IMR-90 (cell line): ENCODE results near the gene OPHN1. TPM values are rescaled to one million over a fixed set of nuclear protein-coding genes. Genes with fewer than 3 reads are reported as not detected.

ENCODE experiments used
- ATAC-seq: fragments of 200-7000 bp; cut with Tn5 transposase; 2 replicates; pipeline ENCODE4 v1.9.1; 2020; ENCODE audit warnings: low read depth, mild to moderate bottlenecking, moderate library complexity
- BruUV-seq: library from RNA; stranded (reverse); fragments of 400-500 nt; replicated peaks from 2 replicates; lab custom pipeline; 2021; lab: Mats Ljungman, UMichigan
- CTCF ChIA-PET: fragments of 300-600 bp; formaldehyde crosslinking; extraction: SDS; loops from one replicate; lab custom pipeline; 2021; ENCODE audit warnings: antibody characterized with exemption; lab: Yijun Ruan, JAX
- POLR2A ChIA-PET: fragments of 300-600 bp; sonication (Branson Sonifier 250); formaldehyde crosslinking; loops from one replicate; lab custom pipeline; 2022; ENCODE audit warnings: antibody characterized with exemption; ENCODE audit not compliant: unreplicated experiment; lab: Charles Lee
- DNase-seq: peaks from one replicate; pipeline ENCODE4 v3.0.0; 2013
- H2AFZ ChIP-seq: replicated peaks from 2 replicates; pipeline ENCODE3; 2013; ENCODE audit warnings: low read length, mild to moderate bottlenecking; ENCODE audit not compliant: poor library complexity
- H2AK5ac ChIP-seq: 2 replicates; pipeline ENCODE4 v1.6.1; 2013; ENCODE audit warnings: low read depth, low read length, inconsistent platforms
- H2AK9ac ChIP-seq: replicated peaks from 2 replicates; pipeline ENCODE3; 2013; ENCODE audit warnings: mild to moderate bottlenecking, low read depth, low read length, moderate library complexity; ENCODE audit not compliant: poor library complexity
- H2BK120ac ChIP-seq: 2 replicates; pipeline ENCODE4 v1.6.1; 2013; ENCODE audit warnings: low read depth, low read length, inconsistent platforms
- H2BK15ac ChIP-seq: 3 replicates; pipeline ENCODE4 v1.6.1; 2013; ENCODE audit warnings: low read depth, low read length, inconsistent platforms
- H2BK20ac ChIP-seq: 2 replicates; pipeline ENCODE4 v1.6.1; 2013; ENCODE audit warnings: low read depth, mild to moderate bottlenecking, inconsistent platforms, low read length, moderate library complexity
- H2BK5ac ChIP-seq: 2 replicates; pipeline ENCODE4 v1.6.1; 2013; ENCODE audit warnings: mild to moderate bottlenecking, low read depth, low read length, inconsistent platforms; ENCODE audit not compliant: poor library complexity, severe bottlenecking
- H3K14ac ChIP-seq: replicated peaks from 2 replicates; pipeline ENCODE4 v1.6.1; 2013; ENCODE audit warnings: low read depth, low read length, inconsistent platforms
- H3K18ac ChIP-seq: 2 replicates; pipeline ENCODE4 v1.6.1; 2013; ENCODE audit warnings: low read depth, low read length, control low read depth
- H3K23ac ChIP-seq: 2 replicates; pipeline ENCODE4 v1.6.1; 2013; ENCODE audit warnings: low read depth, low read length, inconsistent platforms
- H3K27ac ChIP-seq: 2 replicates; pipeline ENCODE4 v1.5.1; 2013; ENCODE audit warnings: mild to moderate bottlenecking, control low read depth, low read length; ENCODE audit not compliant: insufficient read depth
- H3K27me3 ChIP-seq: 2 replicates; pipeline ENCODE4 v1.6.1; 2013; ENCODE audit warnings: low read length; ENCODE audit not compliant: control insufficient read depth, insufficient read depth
- H3K36me3 ChIP-seq: 2 replicates; pipeline ENCODE4 v1.6.1; 2013; ENCODE audit warnings: low read length, mixed read lengths; ENCODE audit not compliant: control insufficient read depth, insufficient read depth
- H3K4ac ChIP-seq: 2 replicates; pipeline ENCODE4 v1.6.1; 2013; ENCODE audit warnings: low read depth, low read length, inconsistent platforms
- H3K4me1 ChIP-seq: 2 replicates; pipeline ENCODE4 v1.6.1; 2013; ENCODE audit warnings: low read length, mixed read lengths; ENCODE audit not compliant: control insufficient read depth, insufficient read depth
- H3K4me2 ChIP-seq: 2 replicates; pipeline ENCODE4 v1.6.1; 2013; ENCODE audit warnings: low read depth, mild to moderate bottlenecking, control low read depth, low read length, moderate library complexity
- H3K4me3 ChIP-seq: 2 replicates; pipeline ENCODE4 v1.5.1; 2013; ENCODE audit warnings: low read depth, mild to moderate bottlenecking, control low read depth, low read length, moderate library complexity; ENCODE audit not compliant: insufficient read depth
- H3K56ac ChIP-seq: 2 replicates; pipeline ENCODE4 v1.6.1; 2013; ENCODE audit warnings: low read length, inconsistent platforms; ENCODE audit not compliant: insufficient read depth; ENCODE audit errors: extremely low read depth
- H3K79me1 ChIP-seq, 2 experiments: 2 replicates each; pipeline ENCODE4 v1.6.1; 2013; ENCODE audit warnings: low read length in 2 of 2, inconsistent platforms in 1 of 2, low read depth in 1 of 2
- H3K9ac ChIP-seq: 2 replicates; pipeline ENCODE4 v1.6.1; 2013; ENCODE audit warnings: low read depth, low read length, control low read depth
- H3K9me1 ChIP-seq: 2 replicates; pipeline ENCODE4 v1.6.1; 2013; ENCODE audit warnings: low read length, inconsistent platforms; ENCODE audit not compliant: insufficient read depth
- H3K9me3 ChIP-seq: 2 replicates; pipeline ENCODE4 v1.6.1; 2013; ENCODE audit warnings: low read length; ENCODE audit not compliant: control insufficient read depth, insufficient read depth
- H4K20me1 ChIP-seq: 2 replicates; pipeline ENCODE4 v1.6.1; 2013; ENCODE audit warnings: low read length, inconsistent platforms; ENCODE audit not compliant: insufficient read depth
- H4K5ac ChIP-seq: 2 replicates; pipeline ENCODE4 v1.6.1; 2013; ENCODE audit warnings: mild to moderate bottlenecking, low read depth, low read length, control low read depth
- H4K8ac ChIP-seq, 2 experiments: 2 replicates each; pipeline ENCODE4 v1.6.1; 2013; ENCODE audit warnings: low read depth in 2 of 2, low read length in 2 of 2, control low read depth in 1 of 2, inconsistent platforms in 1 of 2
- H4K91ac ChIP-seq: 2 replicates; pipeline ENCODE4 v1.6.1; 2013; ENCODE audit warnings: low read depth, low read length, inconsistent platforms; ENCODE audit not compliant: insufficient read depth
- BHLHE40 ChIP-seq: fragments of 150-350 bp; IDR thresholded peaks from 2 replicates; pipeline ENCODE4 v1.6.1; 2016; ENCODE audit warnings: mild to moderate bottlenecking, low read depth, low read length
- CTCF ChIP-seq: conservative IDR thresholded peaks from 2 replicates; pipeline ENCODE4 v1.5.1; 2012; ENCODE audit warnings: mild to moderate bottlenecking, low read depth, low read length, improper control_type of control experiment
- MAZ ChIP-seq: IDR thresholded peaks from 2 replicates; pipeline ENCODE4 v1.6.1; 2012; ENCODE audit warnings: low read depth, mild to moderate bottlenecking, low read length, improper control_type of control experiment, moderate library complexity, borderline replicate concordance
- POLR2A ChIP-seq: IDR thresholded peaks from 2 replicates; pipeline ENCODE4 v1.6.1; 2012; ENCODE audit warnings: mild to moderate bottlenecking, low read depth, low read length
- RAD21 ChIP-seq: IDR thresholded peaks from 2 replicates; pipeline ENCODE4 v1.6.1; 2012; ENCODE audit warnings: low read length, improper control_type of control experiment
- RFX5 ChIP-seq: IDR thresholded peaks from 2 replicates; pipeline ENCODE4 v1.8.0; 2012; ENCODE audit warnings: low read depth, mild to moderate bottlenecking, low read length, moderate library complexity
- SMC3 ChIP-seq: fragments of 150-350 bp; IDR thresholded peaks from 2 replicates; pipeline ENCODE4 v1.6.1; 2016; ENCODE audit warnings: low read depth, mild to moderate bottlenecking, antibody characterized with exemption, low read length, moderate library complexity
- WGBS, 2 experiments: methylation state at CpG; one replicate each; pipeline versions ENCODE4 v1.1.5 to v1.1.7; 2013; ENCODE audit warnings: missing lambda C conversion rate in 2 of 2; ENCODE audit not compliant: insufficient read length in 1 of 2; ENCODE audit errors: extremely low coverage in 2 of 2; 5-methylcytosine and 5-hydroxymethylcytosine counted together
- dilution Hi-C: fragments of 300-500 bp; cut with HindIII; formaldehyde crosslinking; loops from one replicate; pipeline ENCODE4 v1.14.3; 2018; ENCODE audit warnings: low sequenced_read_pairs; ENCODE audit not compliant: unreplicated experiment
- in situ Hi-C: fragments of 300-500 bp; cut with MboI; formaldehyde crosslinking; loops from 3 replicates; pipeline ENCODE4 v1.14.3; 2019; ENCODE audit warnings: low sequenced_read_pairs, inconsistent platforms, mixed read lengths
- intact Hi-C: fragments of 100-400 bp; cut with micrococcal nuclease; formaldehyde crosslinking; loops from 2 replicates; pipeline ENCODE4 v1.10.0; 2022
- polyA plus RNA-seq, 3 experiments: library from polyadenylated mRNA; depleted of rRNA; stranded (reverse); fragments of >200 nt; gene quantifications; 2 replicates each; pipeline ENCODE4 v1.2.3, GENCODE V29; 2012; ENCODE audit warnings: low replicate concordance in 1 of 3
- total RNA-seq: library from RNA; depleted of rRNA; stranded (reverse); fragments of >200 nt; gene quantifications from 2 replicates; pipeline ENCODE4 v1.2.3, GENCODE V29; 2012

The OPHN1 gene
- total and polyA plus RNA-seq, 2 of the 4 experiments (the other 2 are of a cell fraction) = 4.0 to 13.1 TPM

GRCh38 chrX:68462653-68463052 is 29.4 kb upstream of the OPHN1 start:
- Histone ChIP-seq H3K14ac (no peak overlapping the region), H3K79me1 (no peaks in the 10 kb centered on the region), H3K27me3 (no peaks in the 10 kb centered on the region; the same call in 1 of the 2 replicates), H3K9me1 (no peaks in the 10 kb centered on the region), H2AK5ac (no peak overlapping the region), H4K91ac (no peak overlapping the region), H3K4ac (peak overlapping the region; percentile 62), H2BK120ac (no peak overlapping the region), H3K4me1 (no peaks in the 10 kb centered on the region), H3K56ac (no peak overlapping the region), H3K36me3 (no peaks in the 10 kb centered on the region), H2AFZ (no peak overlapping the region), H3K4me2 (no peak overlapping the region), H4K20me1 (no peaks in the 10 kb centered on the region), H4K5ac (no peak overlapping the region), H3K9ac (no peak overlapping the region), H3K23ac (no peak overlapping the region), H2BK20ac (no peak overlapping the region), H2BK15ac (peak overlapping the region; percentile 65; the same call in 1 of the 3 replicates), H3K9me3 (no peaks in the 10 kb centered on the region), H3K4me3 (no peak overlapping the region), H2BK5ac (peak overlapping the region; percentile 68), H3K27ac (no peak overlapping the region), H3K18ac (no peak overlapping the region), H2AK9ac (no peak overlapping the region), H4K8ac (no peak overlapping the region)
- dilution Hi-C loops = no loop called here
- CTCF ChIA-PET = interaction anchor here (0.8 kb wide), 1 partner anchor 266 kb away, joined by 3 read pairs; no protein-coding TSS in a partner anchor
- WGBS, 2 experiments = no CpG with 5 or more reads among the region's 8 CpGs
- ATAC-seq (peak; percentile 77), DNase-seq (peak; percentile 47)
- no peak for TF ChIP-seq POLR2A
- TF ChIP-seq BHLHE40 = no peak
- peak; percentile 56 for TF ChIP-seq CTCF
- no peak for TF ChIP-seq RFX5
- TF ChIP-seq SMC3 = peak; percentile 54
- TF ChIP-seq RAD21 = peak; percentile 53
- TF ChIP-seq MAZ = no peak
- POLR2A ChIA-PET = no interaction called here
- intact Hi-C loops = loop anchor here (1.0 kb wide), 1 partner anchor 265 kb away; no protein-coding TSS in a partner anchor
- in situ Hi-C loops = no loop called here
- no TSS peak for BruUV-seq
